Prostate gland (tissue), 2 donors: ENCODE data around the gene ACTR5. TPM values are rescaled to one million over a fixed set of nuclear protein-coding genes. Genes with fewer than 3 reads are reported as not detected.

ENCODE experiments used
- DNase-seq: peaks from one replicate; pipeline ENCODE4 v3.0.0-alpha.2; 2019; ENCODE audit warnings: low spot score
- H3K27ac ChIP-seq, 2 donors: fragments of 200-600 bp; sonication (generic); 2 replicates each; pipeline ENCODE4 v1.5.1; 2017 to 2019
- H3K27me3 ChIP-seq: fragments of 200-600 bp; sonication (generic); replicated peaks from 2 replicates; pipeline ENCODE4 v1.5.1; 2019; ENCODE audit not compliant: insufficient read depth
- H3K36me3 ChIP-seq, 2 donors: fragments of 200-600 bp; sonication (generic); 1 replicate in 1 of 2; 2 replicates in 1 of 2; pipeline versions ENCODE4 v1.5.1 to v1.8.1; 2017 to 2019
- H3K4me1 ChIP-seq: fragments of 200-600 bp; sonication (generic); replicated peaks from 2 replicates; pipeline ENCODE4 v1.5.1; 2019
- H3K4me3 ChIP-seq, 2 donors: fragments of 200-600 bp; sonication (generic); 2 replicates each; pipeline ENCODE4 v1.5.1; 2017 to 2019
- H3K9me3 ChIP-seq: fragments of 200-600 bp; sonication (generic); 2 replicates; pipeline ENCODE4 v1.5.1; 2017
- CTCF ChIP-seq, 4 experiments: fragments of 200-600 bp in 2 of 4; fragments of 450-650 bp in 2 of 4; sonication (generic) in 2 of 4; IDR thresholded peaks; 1 replicate in 3 of 4; 2 replicates in 1 of 4; pipeline ENCODE4 v1.5.1; 2016 to 2019; ENCODE audit warnings: antibody characterized with exemption in 4 of 4, mild to moderate bottlenecking in 2 of 4, moderate library complexity in 2 of 4
- POLR2A ChIP-seq: fragments of 450-650 bp; IDR thresholded peaks from one replicate; pipeline ENCODE4 v1.6.1; 2016; ENCODE audit warnings: antibody characterized with exemption, mild to moderate bottlenecking
- POLR2AphosphoS5 ChIP-seq: sonication (generic); formaldehyde crosslinking; IDR thresholded peaks from one replicate; pipeline ENCODE4 v1.6.1; 2017; ENCODE audit warnings: antibody characterized with exemption
- WGBS: methylation state at CpG from one replicate; pipeline ENCODE4 v1.1.5; 2018; 5-methylcytosine and 5-hydroxymethylcytosine counted together
- intact Hi-C: fragments of 100-400 bp; cut with DNase I; formaldehyde crosslinking; loops from one replicate; pipeline ENCODE4 v1.14.2; 2022
- total RNA-seq, 2 donors: library from RNA; depleted of rRNA; stranded (reverse); fragments of >200 nt; gene quantifications; one replicate each; pipeline ENCODE4 v1.1.0, GENCODE V29; 2016

The ACTR5 gene
- total RNA-seq, 2 donors from 2014 or later: 6.4 to 18.1 TPM

GRCh38 chr20:38757145-38757775 is 9.0 kb downstream of the ACTR5 start:
- H3K4me3 ChIP-seq: no peak overlapping the region
- H3K27me3 ChIP-seq: no peaks in the 10 kb centered on the region
- TF ChIP-seq CTCF (IDR thresholded peaks at IDR 0.05) (no peak), POLR2A (no peak), POLR2AphosphoS5 (no peak)
- 88% methylated on average over 7 of the region's 7 CpGs for WGBS
- H3K36me3 ChIP-seq: peaks cover 9 to 11% of the 10 kb centered on the region in 2 donors
- H3K27ac ChIP-seq: no peak overlapping the region
- no peaks in the 10 kb centered on the region for H3K4me1 ChIP-seq
- no peaks in the 10 kb centered on the region for H3K9me3 ChIP-seq
- DNase-seq: no peak
- intact Hi-C loops: no loop called here

- WGBS: 96% methylated on average over 7 of the region's 7 CpGs
- Histone ChIP-seq H3K4me1 (no peaks in the 10 kb centered on the region), H3K4me3 (no peak overlapping the region), H3K9me3 (no peaks in the 10 kb centered on the region), H3K27ac (no peak overlapping the region), H3K36me3 (peaks cover 9 to 11% of the 10 kb centered on the region in 2 donors), H3K27me3 (no peaks in the 10 kb centered on the region)
- intact Hi-C loops: no loop called here
- no peak for DNase-seq
- TF ChIP-seq POLR2AphosphoS5 (no peak), CTCF (IDR thresholded peaks at IDR 0.05) (no peak), POLR2A (no peak)
Observed at GRCh38 chr20:38759106-38759505, 10.8 kb downstream of the ACTR5 start.

GRCh38 chr20:38760978-38761377 is 12.7 kb downstream of the ACTR5 start:
- H3K9me3 ChIP-seq: no peaks in the 10 kb centered on the region
- H3K27ac ChIP-seq: no peak overlapping the region
- DNase-seq: no peak
- intact Hi-C loops: no loop called here
- no peaks in the 10 kb centered on the region for H3K4me1 ChIP-seq
- TF ChIP-seq POLR2A (no peak), CTCF (IDR thresholded peaks at IDR 0.05) (no peak), POLR2AphosphoS5 (no peak)
- peaks cover 9 to 11% of the 10 kb centered on the region in 2 donors for H3K36me3 ChIP-seq
- no peaks in the 10 kb centered on the region for H3K27me3 ChIP-seq
- H3K4me3 ChIP-seq: no peak overlapping the region
- 89% methylated on average over 4 of the region's 4 CpGs for WGBS

GRCh38 chr20:38762174-38762573 is 13.9 kb downstream of the ACTR5 start:
- Histone ChIP-seq H3K27me3 (no peaks in the 10 kb centered on the region), H3K9me3 (no peaks in the 10 kb centered on the region), H3K4me3 (no peak overlapping the region), H3K27ac (no peak overlapping the region), H3K36me3 (peaks cover 3 to 11% of the 10 kb centered on the region in 2 donors), H3K4me1 (no peaks in the 10 kb centered on the region)
- no peak for DNase-seq
- TF ChIP-seq POLR2A (no peak), POLR2AphosphoS5 (no peak), CTCF (IDR thresholded peaks at IDR 0.05) (no peak)
- intact Hi-C loops: no loop called here

GRCh38 chr20:38763616-38764015 is 15.4 kb downstream of the ACTR5 start:
- Histone ChIP-seq H3K36me3 (peaks cover 0 to 11% of the 10 kb centered on the region in 2 donors), H3K27ac (no peak overlapping the region), H3K9me3 (no peaks in the 10 kb centered on the region), H3K4me3 (no peak overlapping the region), H3K4me1 (no peaks in the 10 kb centered on the region), H3K27me3 (no peaks in the 10 kb centered on the region)
- no peak for TF ChIP-seq CTCF (IDR thresholded peaks at IDR 0.05)
- TF ChIP-seq POLR2A: no peak
- no peak for TF ChIP-seq POLR2AphosphoS5
- no peak for DNase-seq
- intact Hi-C loops: no loop called here
- 62% methylated on average over 1 of the region's 1 CpG for WGBS
